ENCODE measurements around the gene NRL.

NRL gene

GRCh38 chr14:24114532-24115421 lies at the start of gene NRL, which contains the start of gene DCAF11:
Gene NRL (minus strand): TSS chr14:24114949. CDS start chr14:24082848, 32,101 bp downstream.
Gene DCAF11 (plus strand): TSS chr14:24114777. CDS start chr14:24115595, 818 bp downstream.
- peak within 1 kb of the TSS; percentile 91 for H3K27ac ChIP-seq

GRCh38 chr14:24162093-24162492 lies 47.3 kb upstream of the NRL start:
- Histone ChIP-seq H3K36me3 (ENCODE audit: insufficient read depth) (no peaks in the 10 kb centered on the region), H3K4me3 (IDR thresholded peaks at IDR 0.05; ENCODE audit: insufficient read depth, low read depth, low read length) (no peak overlapping the region), H3K27ac (no peak overlapping the region), H3K27me3 (ENCODE audit: insufficient read depth, low read depth) (no peaks in the 10 kb centered on the region), H3K9ac (no peak overlapping the region), H3K79me2 (ENCODE audit: insufficient read depth, low read depth) (no peaks in the 10 kb centered on the region), H3K4me1 (ENCODE audit: low read depth, poor library complexity, severe bottlenecking) (peaks cover 14% of the 10 kb centered on the region), H4K20me1 (ENCODE audit: insufficient read depth) (no peaks in the 10 kb centered on the region), H2AFZ (ENCODE audit: low read depth) (no peak overlapping the region), H3K4me2 (peak overlapping the region; percentile 79)
- no peak for TF ChIP-seq CTCF (conservative IDR thresholded peaks at IDR 0.05; ENCODE audit: low read depth, low read length)

More at GRCh38 chr14:24114532-24115421, at the start of gene NRL, which contains the start of gene DCAF11:
- Histone ChIP-seq H4K20me1 (ENCODE audit: insufficient read depth) (no peaks in the 10 kb centered on the region), H3K36me3 (ENCODE audit: insufficient read depth) (no peaks in the 10 kb centered on the region), H2AFZ (ENCODE audit: low read depth) (peak within 1 kb of the TSS; percentile 68), H3K27me3 (ENCODE audit: insufficient read depth, low read depth) (no peaks in the 10 kb centered on the region), H3K4me2 (peak within 1 kb of the TSS; percentile 78), H3K79me2 (ENCODE audit: insufficient read depth, low read depth) (no peaks in the 10 kb centered on the region), H3K9ac (peak within 1 kb of the TSS; percentile 63), H3K4me1 (ENCODE audit: low read depth, poor library complexity, severe bottlenecking) (peaks cover 20% of the 10 kb centered on the region), H3K4me3 (IDR thresholded peaks at IDR 0.05; ENCODE audit: insufficient read depth, low read depth, low read length) (no peak within 1 kb of the TSS)
- peak; percentile 43; the same call in 1 of the 2 replicates for TF ChIP-seq CTCF (conservative IDR thresholded peaks at IDR 0.05; ENCODE audit: low read depth, low read length)

GRCh38 chr14:24160850-24161804 lies 46.4 kb upstream of the NRL start, which contains the start of gene IRF9:
Gene IRF9 (plus strand): TSS chr14:24161265. CDS start chr14:24162145, 880 bp downstream.
- no peaks in the 10 kb centered on the region for H3K36me3 ChIP-seq (ENCODE audit: insufficient read depth)
- H3K27ac ChIP-seq = peak within 1 kb of the TSS; percentile 14; the same call in 1 of the 2 replicates
- no peaks in the 10 kb centered on the region for H3K79me2 ChIP-seq (ENCODE audit: insufficient read depth, low read depth)
- no peaks in the 10 kb centered on the region for H4K20me1 ChIP-seq (ENCODE audit: insufficient read depth)
- TF ChIP-seq CTCF (conservative IDR thresholded peaks at IDR 0.05; ENCODE audit: low read depth, low read length) = peak; percentile 80
- H3K4me2 ChIP-seq = peak within 1 kb of the TSS; percentile 79
- H3K4me1 ChIP-seq (ENCODE audit: low read depth, poor library complexity, severe bottlenecking) = peaks cover 14% of the 10 kb centered on the region
- H3K27me3 ChIP-seq (ENCODE audit: insufficient read depth, low read depth) = no peaks in the 10 kb centered on the region
- peak within 1 kb of the TSS; percentile 38; the same call in 1 of the 2 replicates for H3K9ac ChIP-seq
- 0 out of 2 replicates have a peak within 1 kb of the TSS, but pooled peaks have one; percentile 15 for H2AFZ ChIP-seq (ENCODE audit: low read depth)
- H3K4me3 ChIP-seq (IDR thresholded peaks at IDR 0.05; ENCODE audit: insufficient read depth, low read depth, low read length) = no peak within 1 kb of the TSS

GRCh38 chr14:24160499-24160849 lies 45.7 kb upstream of the NRL start:
- Histone ChIP-seq H3K36me3 (ENCODE audit: insufficient read depth) (no peaks in the 10 kb centered on the region), H3K9ac (no peak overlapping the region)

More at GRCh38 chr14:24160499-24160849, 45.7 kb upstream of the NRL start:
- TF ChIP-seq CTCF (conservative IDR thresholded peaks at IDR 0.05; ENCODE audit: low read depth, low read length) = no peak
- no peak overlapping the region for H2AFZ ChIP-seq (ENCODE audit: low read depth)
- H3K4me2 ChIP-seq = 0 out of 2 replicates have a peak overlapping the region, but pooled peaks have one; percentile 36
- H3K4me1 ChIP-seq (ENCODE audit: low read depth, poor library complexity, severe bottlenecking) = peaks cover 14% of the 10 kb centered on the region
- no peak overlapping the region for H3K4me3 ChIP-seq (IDR thresholded peaks at IDR 0.05; ENCODE audit: insufficient read depth, low read depth, low read length)
- no peaks in the 10 kb centered on the region for H3K79me2 ChIP-seq (ENCODE audit: insufficient read depth, low read depth)
- H4K20me1 ChIP-seq (ENCODE audit: insufficient read depth) = no peaks in the 10 kb centered on the region
- H3K27me3 ChIP-seq (ENCODE audit: insufficient read depth, low read depth) = no peaks in the 10 kb centered on the region
- no peak overlapping the region for H3K27ac ChIP-seq

Measured in KMS-11 (cell line).